VCaP (cell line): ENCODE measurements around the gene RANBP1.

Experiments used
- H3K27ac ChIP-seq: fragments of 450-650 bp; 2 replicates; pipeline ENCODE4 v1.5.1; 2017
- TF ChIP-seq, protein P1 (sequence below): fragments of 450-650 bp; conservative IDR thresholded peaks from 2 replicates; pipeline ENCODE4 v1.5.1; 2017; ENCODE audit warnings: mild to moderate bottlenecking, moderate library complexity

Gene RANBP1

DNA sequence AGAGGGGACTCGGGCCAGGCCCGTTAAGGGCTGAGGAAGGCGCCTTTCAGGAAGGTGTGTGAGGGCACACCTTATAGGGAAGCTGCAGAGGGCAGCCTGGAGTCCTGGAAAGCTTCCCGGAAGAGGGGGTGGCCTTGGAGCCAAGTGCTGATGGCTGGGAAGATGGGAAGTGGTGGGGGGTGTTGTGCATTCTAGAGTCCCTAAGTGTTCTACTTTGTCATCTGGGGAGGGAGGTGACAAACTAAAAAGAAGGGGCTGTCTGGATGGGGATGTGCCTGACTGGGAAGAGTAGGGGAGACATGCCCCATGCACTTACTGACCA is 22.5 kb downstream of the RANBP1 start:
- TF ChIP-seq, protein P1, sequence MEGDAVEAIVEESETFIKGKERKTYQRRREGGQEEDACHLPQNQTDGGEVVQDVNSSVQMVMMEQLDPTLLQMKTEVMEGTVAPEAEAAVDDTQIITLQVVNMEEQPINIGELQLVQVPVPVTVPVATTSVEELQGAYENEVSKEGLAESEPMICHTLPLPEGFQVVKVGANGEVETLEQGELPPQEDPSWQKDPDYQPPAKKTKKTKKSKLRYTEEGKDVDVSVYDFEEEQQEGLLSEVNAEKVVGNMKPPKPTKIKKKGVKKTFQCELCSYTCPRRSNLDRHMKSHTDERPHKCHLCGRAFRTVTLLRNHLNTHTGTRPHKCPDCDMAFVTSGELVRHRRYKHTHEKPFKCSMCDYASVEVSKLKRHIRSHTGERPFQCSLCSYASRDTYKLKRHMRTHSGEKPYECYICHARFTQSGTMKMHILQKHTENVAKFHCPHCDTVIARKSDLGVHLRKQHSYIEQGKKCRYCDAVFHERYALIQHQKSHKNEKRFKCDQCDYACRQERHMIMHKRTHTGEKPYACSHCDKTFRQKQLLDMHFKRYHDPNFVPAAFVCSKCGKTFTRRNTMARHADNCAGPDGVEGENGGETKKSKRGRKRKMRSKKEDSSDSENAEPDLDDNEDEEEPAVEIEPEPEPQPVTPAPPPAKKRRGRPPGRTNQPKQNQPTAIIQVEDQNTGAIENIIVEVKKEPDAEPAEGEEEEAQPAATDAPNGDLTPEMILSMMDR = no peak

DNA sequence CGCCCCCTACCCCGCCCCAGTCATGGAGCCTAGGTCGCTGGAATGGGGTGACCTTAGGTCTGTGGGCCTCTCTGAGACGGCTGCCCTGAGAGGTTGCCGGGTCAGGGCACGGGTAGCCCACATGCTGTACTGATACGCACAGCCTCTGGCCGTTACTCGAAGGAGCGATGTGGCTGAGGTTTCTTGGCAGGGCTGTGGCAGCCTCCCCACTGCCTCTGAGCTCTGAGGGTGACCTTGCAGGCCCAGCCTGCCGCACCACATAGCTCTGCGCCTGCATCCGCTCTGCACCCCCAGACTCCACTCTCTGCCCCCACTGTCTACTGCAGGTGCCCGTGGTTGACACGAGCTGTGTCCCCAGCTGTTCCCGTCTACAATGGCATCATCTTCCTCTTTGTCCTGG is 23.0 kb downstream of the RANBP1 start:
- TF ChIP-seq, protein P1 = no peak
- H3K27ac ChIP-seq = no peak overlapping the region

More for the DNA sequence above, 22.5 kb downstream of the RANBP1 start:
- H3K27ac ChIP-seq = no peak overlapping the region

DNA sequence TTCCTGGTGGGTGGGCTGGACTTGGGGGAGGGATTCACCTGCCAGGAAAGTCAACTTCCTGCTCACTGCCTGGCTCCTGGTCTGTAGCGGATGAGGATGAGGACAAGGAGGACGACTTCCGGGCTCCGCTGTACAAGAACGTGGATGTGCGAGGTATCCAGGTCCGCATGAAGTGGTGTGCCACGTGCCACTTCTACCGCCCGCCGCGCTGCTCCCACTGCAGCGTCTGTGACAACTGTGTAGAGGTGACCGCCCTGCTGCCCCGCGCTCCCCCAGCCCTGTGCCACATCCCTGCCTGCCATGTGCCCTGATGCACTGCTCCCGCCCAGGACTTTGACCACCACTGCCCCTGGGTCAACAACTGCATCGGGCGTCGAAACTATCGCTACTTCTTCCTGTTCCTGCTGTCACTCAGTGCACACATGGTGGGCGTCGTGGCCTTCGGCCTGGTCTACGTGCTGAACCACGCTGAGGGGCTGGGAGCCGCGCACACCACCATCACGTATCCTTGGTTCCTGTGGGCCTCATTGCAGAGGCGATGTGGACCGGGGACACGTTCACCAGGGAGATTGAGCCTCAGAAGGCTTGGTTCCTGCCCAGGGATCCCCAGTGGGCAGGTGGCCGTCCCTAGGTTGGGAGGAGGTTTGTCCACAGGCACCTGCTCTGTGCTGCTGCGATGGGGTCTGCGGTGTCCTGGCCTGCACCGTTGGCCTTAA is 23.6 kb downstream of the RANBP1 start:
- TF ChIP-seq, protein P1 = no peak
- H3K27ac ChIP-seq = no peak overlapping the region

DNA sequence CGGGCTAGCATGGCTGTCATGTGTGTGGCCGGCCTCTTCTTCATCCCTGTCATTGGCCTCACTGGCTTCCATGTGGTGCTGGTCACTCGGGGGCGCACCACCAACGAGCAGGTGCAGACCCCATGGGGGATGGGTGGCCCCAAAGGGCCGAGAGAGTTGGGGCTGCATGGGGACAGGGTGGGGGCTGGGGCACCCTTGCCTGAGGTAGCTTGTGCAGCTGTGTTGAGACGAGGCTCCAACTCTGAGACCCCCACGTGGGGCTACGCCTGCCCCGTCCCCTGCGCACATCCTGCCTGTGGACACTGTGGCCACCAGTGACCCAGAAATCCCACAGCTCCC is 24.2 kb downstream of the RANBP1 start:
- no peak overlapping the region for H3K27ac ChIP-seq
- TF ChIP-seq, protein P1 = no peak

DNA sequence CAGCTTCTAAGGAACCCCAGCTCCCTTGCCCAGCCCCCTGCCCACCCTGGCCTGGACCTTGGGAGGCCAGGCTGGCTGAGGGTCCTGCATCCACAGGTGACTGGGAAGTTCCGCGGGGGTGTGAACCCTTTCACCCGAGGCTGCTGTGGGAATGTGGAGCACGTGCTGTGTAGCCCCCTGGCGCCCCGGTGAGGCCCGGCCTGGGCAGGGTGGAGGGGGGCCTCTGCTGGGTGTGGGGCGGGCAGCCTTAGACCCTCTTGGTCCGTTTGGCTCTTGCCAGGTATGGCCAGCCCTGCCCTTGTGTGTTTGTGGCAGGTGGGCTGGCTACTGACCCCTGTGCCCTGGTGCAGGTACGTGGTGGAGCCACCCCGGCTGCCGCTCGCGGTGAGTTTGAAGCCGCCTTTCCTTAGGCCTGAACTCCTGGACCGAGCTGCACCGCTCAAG is 24.6 kb downstream of the RANBP1 start:
- TF ChIP-seq, protein P1 = no peak

DNA sequence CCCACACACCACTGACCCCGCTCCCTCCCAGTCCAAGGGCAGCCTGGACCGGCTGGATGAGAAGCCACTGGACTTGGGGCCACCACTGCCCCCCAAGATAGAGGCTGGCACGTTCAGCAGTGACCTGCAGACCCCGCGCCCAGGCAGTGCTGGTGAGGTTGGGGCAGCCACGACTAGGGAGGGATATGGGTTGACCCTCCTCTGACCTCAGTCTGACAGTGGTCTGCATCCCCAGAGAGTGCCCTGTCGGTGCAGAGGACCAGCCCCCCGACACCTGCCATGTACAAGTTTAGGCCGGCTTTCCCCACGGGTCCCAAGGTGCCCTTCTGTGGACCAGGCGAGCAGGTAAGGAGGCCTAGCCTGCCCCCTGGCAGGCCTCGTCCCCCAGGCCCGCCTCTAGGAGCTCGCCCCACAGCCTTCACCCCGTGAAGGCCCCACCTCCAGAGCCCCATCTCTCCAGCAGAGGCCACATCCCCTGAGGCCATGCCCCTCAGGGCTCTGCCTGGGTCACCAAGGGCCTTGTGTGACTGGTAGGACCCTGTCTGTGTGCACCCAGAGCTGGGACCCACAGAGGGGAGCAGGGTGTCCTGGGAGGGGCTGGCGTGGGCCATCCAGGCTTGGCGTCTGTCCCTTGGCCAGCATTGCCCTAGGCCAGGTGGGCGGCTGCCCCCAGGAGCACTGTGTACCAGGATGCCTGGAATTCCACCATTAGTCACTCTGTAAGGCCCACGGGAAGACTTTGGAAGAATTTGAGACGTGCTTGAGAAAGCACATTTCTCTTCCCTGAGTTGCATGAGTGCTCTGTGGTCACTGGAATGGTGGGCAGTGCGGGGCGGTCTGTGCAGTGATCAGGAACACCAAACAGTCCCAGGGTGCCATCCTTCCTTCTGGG is 25.5 kb downstream of the RANBP1 start:
- TF ChIP-seq, protein P1 = no peak
- H3K27ac ChIP-seq = no peak overlapping the region

More for the DNA sequence above, 24.6 kb downstream of the RANBP1 start:
- H3K27ac ChIP-seq = no peak overlapping the region

DNA sequence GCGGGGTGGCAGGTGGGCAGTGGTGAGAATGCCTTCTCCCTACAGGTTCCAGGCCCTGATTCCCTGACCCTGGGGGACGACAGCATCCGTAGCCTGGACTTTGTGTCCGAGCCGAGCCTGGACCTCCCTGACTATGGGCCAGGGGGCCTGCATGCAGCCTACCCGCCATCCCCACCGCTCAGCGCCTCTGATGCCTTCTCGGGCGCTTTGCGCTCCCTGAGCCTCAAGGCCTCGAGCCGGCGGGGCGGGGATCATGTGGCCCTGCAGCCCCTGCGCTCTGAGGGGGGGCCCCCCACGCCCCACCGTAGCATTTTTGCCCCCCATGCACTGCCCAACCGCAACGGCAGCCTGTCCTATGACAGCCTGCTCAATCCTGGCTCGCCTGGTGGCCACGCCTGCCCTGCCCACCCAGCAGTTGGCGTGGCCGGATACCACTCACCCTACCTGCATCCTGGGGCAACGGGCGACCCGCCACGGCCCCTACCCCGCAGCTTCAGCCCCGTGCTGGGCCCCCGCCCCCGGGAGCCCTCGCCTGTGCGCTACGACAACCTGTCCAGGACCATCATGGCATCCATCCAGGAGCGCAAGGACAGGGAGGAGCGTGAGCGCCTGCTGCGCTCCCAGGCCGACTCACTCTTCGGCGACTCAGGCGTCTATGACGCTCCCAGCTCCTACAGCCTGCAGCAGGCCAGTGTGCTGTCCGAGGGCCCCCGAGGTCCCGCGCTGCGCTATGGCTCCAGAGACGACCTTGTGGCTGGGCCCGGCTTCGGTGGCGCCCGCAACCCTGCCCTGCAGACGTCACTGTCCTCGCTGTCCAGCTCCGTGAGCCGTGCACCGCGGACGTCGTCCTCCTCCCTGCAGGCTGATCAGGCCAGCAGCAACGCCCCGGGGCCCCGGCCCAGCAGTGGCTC is 27.1 kb downstream of the RANBP1 start:
- TF ChIP-seq, protein P1 = no peak
- no peak overlapping the region for H3K27ac ChIP-seq
